Small intestine (tissue), 7 donors: ENCODE measurements around the gene DLX4. TPM values are rescaled to one million over a fixed set of nuclear protein-coding genes. Genes with fewer than 3 reads are reported as not detected.

Source experiments
- DNase-seq, 2 donors: peaks; one replicate each; pipeline versions ENCODE4 v3.0.0 to v3.0.0-alpha.2; 2013
- FAIRE-seq: peaks from 2 replicates; lab custom pipeline; 2012; peaks lifted over from hg19 to GRCh38; lab: Jason Lieb, UNC
- H3K27ac ChIP-seq, 3 donors: one replicate each; pipeline ENCODE4 v1.5.1; 2013; ENCODE audit warnings: low read length in 2 of 3, mild to moderate bottlenecking in 2 of 3, control low read depth in 1 of 3, inconsistent platforms in 1 of 3, low read depth in 1 of 3, moderate library complexity in 1 of 3
- H3K27me3 ChIP-seq, 3 donors: one replicate each; pipeline ENCODE4 v1.6.1; 2013; ENCODE audit warnings: low read length in 3 of 3, inconsistent platforms in 1 of 3; ENCODE audit not compliant: control insufficient read depth in 3 of 3, insufficient read depth in 3 of 3
- H3K36me3 ChIP-seq, 3 donors: one replicate each; pipeline ENCODE4 v1.6.1; 2013; ENCODE audit warnings: low read length in 3 of 3, inconsistent platforms in 1 of 3, low read depth in 1 of 3, mild to moderate bottlenecking in 1 of 3, moderate library complexity in 1 of 3; ENCODE audit not compliant: control insufficient read depth in 3 of 3, insufficient read depth in 2 of 3
- H3K4me1 ChIP-seq, 3 donors: one replicate each; pipeline ENCODE4 v1.6.1; 2013; ENCODE audit warnings: low read length in 2 of 3, inconsistent platforms in 1 of 3, low read depth in 1 of 3, mild to moderate bottlenecking in 1 of 3, moderate library complexity in 1 of 3; ENCODE audit not compliant: control insufficient read depth in 3 of 3, insufficient read depth in 2 of 3
- H3K4me3 ChIP-seq, 3 donors: one replicate each; pipeline ENCODE4 v1.5.1; 2013; ENCODE audit warnings: low read length in 3 of 3, control low read depth in 1 of 3, inconsistent platforms in 1 of 3, low read depth in 1 of 3, mild to moderate bottlenecking in 1 of 3, moderate library complexity in 1 of 3
- H3K9me3 ChIP-seq, 2 donors: one replicate each; pipeline ENCODE4 v1.6.1; 2013; ENCODE audit warnings: low read depth in 1 of 2, low read length in 1 of 2; ENCODE audit not compliant: control insufficient read depth in 2 of 2, insufficient read depth in 1 of 2
- WGBS, 3 donors: extraction: QIAGEN DNeasy Blood & Tissue Kit; methylation state at CpG; one replicate each; pipeline ENCODE4 v1.1.7; 2013; 5-methylcytosine and 5-hydroxymethylcytosine counted together
- polyA plus RNA-seq, 4 donors: library from polyadenylated mRNA; stranded (reverse) in 3 of 4; unstranded in 1 of 4; fragments of 200-250 nt in 3 of 4; fragments of 120-200 nt in 1 of 4; gene quantifications; one replicate each; pipeline versions ENCODE4 v1.2.1 to v1.2.3, GENCODE V29; 2013
- donor health status: healthy with polysubstance abuse.
- donor health status: control.
- donor health status: control.
- donor health status: Bipolar disorder and iron deficiency.
- donor health status: healthy.

The DLX4 gene
- polyA plus RNA-seq, 4 donors, result 1.3 to 4.0 TPM; not detected in 2

GRCh38 chr17:49962599-49963308 is 6.2 kb upstream of the DLX4 start:
- no peak for FAIRE-seq
- Histone ChIP-seq H3K27ac (no peak overlapping the region), H3K4me3 (no peak overlapping the region), H3K27me3 (peaks cover 14 to 81% (median 61%) of the 10 kb centered on the region in 3 donors), H3K9me3 (peaks cover 0 to 6% of the 10 kb centered on the region in 2 donors), H3K4me1 (peaks cover 0 to 7% (median 0%) of the 10 kb centered on the region in 3 donors), H3K36me3 (no peaks in the 10 kb centered on the region)
- 14 to 20% (median 15%) methylated on average over 11 of the region's 11 CpGs for WGBS, 3 donors
- DNase-seq, result no peak

- Histone ChIP-seq H3K4me1 (peaks cover 0 to 10% (median 3%) of the 10 kb centered on the region in 3 donors), H3K27ac (no peak overlapping the region), H3K27me3 (peaks cover 14 to 85% (median 61%) of the 10 kb centered on the region in 3 donors), H3K36me3 (no peaks in the 10 kb centered on the region), H3K9me3 (peaks cover 0 to 6% of the 10 kb centered on the region in 2 donors), H3K4me3 (no peak overlapping the region)
- DNase-seq (no peak), FAIRE-seq (no peak)
- 14 to 27% (median 19%) methylated on average over 4 of the region's 4 CpGs for WGBS, 3 donors
Measured at GRCh38 chr17:49963309-49963625, 5.7 kb upstream of the DLX4 start.

- peaks cover 0 to 6% of the 10 kb centered on the region in 2 donors for H3K9me3 ChIP-seq
- peaks cover 17 to 86% (median 61%) of the 10 kb centered on the region in 3 donors for H3K27me3 ChIP-seq
- H3K36me3 ChIP-seq, result no peaks in the 10 kb centered on the region
- 6 to 13% (median 13%) methylated on average over 52 of the region's 52 CpGs for WGBS, 3 donors
- DNase-seq (peak in 1 of 2 donors; percentile 47), FAIRE-seq (no peak)
- H3K4me3 ChIP-seq, result no peak overlapping the region
- H3K4me1 ChIP-seq, result peaks cover 0 to 11% (median 3%) of the 10 kb centered on the region in 3 donors
- H3K27ac ChIP-seq, result no peak overlapping the region
Measured at GRCh38 chr17:49963626-49964302, 5.2 kb upstream of the DLX4 start.

GRCh38 chr17:49964303-49964768 is 4.7 kb upstream of the DLX4 start:
- Histone ChIP-seq H3K4me3 (no peak overlapping the region), H3K9me3 (peaks cover 0 to 6% of the 10 kb centered on the region in 2 donors), H3K27me3 (peaks cover 17 to 86% (median 57%) of the 10 kb centered on the region in 3 donors), H3K36me3 (no peaks in the 10 kb centered on the region), H3K27ac (no peak overlapping the region), H3K4me1 (peaks cover 0 to 14% (median 3%) of the 10 kb centered on the region in 3 donors)
- peak in 1 of 2 donors; percentile 39 for DNase-seq
- 8 to 24% (median 12%) methylated on average over 18 of the region's 18 CpGs for WGBS, 3 donors
- no peak for FAIRE-seq

GRCh38 chr17:49964769-49965523 is 4.0 kb upstream of the DLX4 start:
- Histone ChIP-seq H3K36me3 (no peaks in the 10 kb centered on the region), H3K4me1 (peaks cover 0 to 17% (median 3%) of the 10 kb centered on the region in 3 donors), H3K9me3 (peaks cover 0 to 6% of the 10 kb centered on the region in 2 donors), H3K27ac (no peak overlapping the region), H3K4me3 (no peak overlapping the region), H3K27me3 (peaks cover 17 to 87% (median 60%) of the 10 kb centered on the region in 3 donors)
- FAIRE-seq (no peak), DNase-seq (no peak)
- WGBS, 3 donors, result 5 to 14% (median 8%) methylated on average over 52 of the region's 52 CpGs

GRCh38 chr17:49965524-49965909 is 3.5 kb upstream of the DLX4 start:
- DNase-seq (no peak), FAIRE-seq (no peak)
- 5 to 8% (median 8%) methylated on average over 16 of the region's 16 CpGs for WGBS, 3 donors
- Histone ChIP-seq H3K36me3 (no peaks in the 10 kb centered on the region), H3K9me3 (peaks cover 0 to 10% of the 10 kb centered on the region in 2 donors), H3K4me3 (no peak overlapping the region), H3K27me3 (peaks cover 17 to 93% (median 66%) of the 10 kb centered on the region in 3 donors), H3K27ac (no peak overlapping the region), H3K4me1 (peaks cover 0 to 17% (median 3%) of the 10 kb centered on the region in 3 donors)

- Histone ChIP-seq H3K9me3 (peaks cover 0 to 10% of the 10 kb centered on the region in 2 donors), H3K27me3 (peaks cover 17 to 96% (median 75%) of the 10 kb centered on the region in 3 donors), H3K36me3 (no peaks in the 10 kb centered on the region), H3K4me1 (peaks cover 0 to 24% (median 3%) of the 10 kb centered on the region in 3 donors), H3K27ac (no peak overlapping the region), H3K4me3 (no peak overlapping the region)
- WGBS, 3 donors, result 24 to 38% (median 31%) methylated on average over 3 of the region's 3 CpGs
- DNase-seq, result no peak
- no peak for FAIRE-seq
Measured at GRCh38 chr17:49966767-49967166, 2.2 kb upstream of the DLX4 start.

- no peaks in the 10 kb centered on the region for H3K36me3 ChIP-seq
- H3K9me3 ChIP-seq, result peaks cover 0 to 10% of the 10 kb centered on the region in 2 donors
- no peak overlapping the region for H3K27ac ChIP-seq
- H3K4me1 ChIP-seq, result peaks cover 0 to 29% (median 3%) of the 10 kb centered on the region in 3 donors
- DNase-seq (no peak), FAIRE-seq (no peak)
- peaks cover 17 to 98% (median 79%) of the 10 kb centered on the region in 3 donors for H3K27me3 ChIP-seq
- H3K4me3 ChIP-seq, result no peak overlapping the region
- WGBS, 3 donors, result 22 to 27% (median 23%) methylated on average over 3 of the region's 3 CpGs
Measured at GRCh38 chr17:49967205-49967604, 1.8 kb upstream of the DLX4 start.
